IMR-90 (cell line): Measurements from ENCODE around the gene PSEN2. TPM values are rescaled to one million over a fixed set of nuclear protein-coding genes. Genes with fewer than 3 reads are reported as not detected.

Experiments used
- ATAC-seq: fragments of 200-7000 bp; cut with Tn5 transposase; 2 replicates; pipeline ENCODE4 v1.9.1; 2020; ENCODE audit warnings: low read depth, mild to moderate bottlenecking, moderate library complexity
- BruUV-seq: library from RNA; stranded (reverse); fragments of 400-500 nt; replicated peaks from 2 replicates; lab custom pipeline; 2021; lab: Mats Ljungman, UMichigan
- CTCF ChIA-PET: fragments of 300-600 bp; formaldehyde crosslinking; extraction: SDS; loops from one replicate; lab custom pipeline; 2021; ENCODE audit warnings: antibody characterized with exemption; lab: Yijun Ruan, JAX
- POLR2A ChIA-PET: fragments of 300-600 bp; sonication (Branson Sonifier 250); formaldehyde crosslinking; loops from one replicate; lab custom pipeline; 2022; ENCODE audit warnings: antibody characterized with exemption; ENCODE audit not compliant: unreplicated experiment; lab: Charles Lee
- DNase-seq: peaks from one replicate; pipeline ENCODE4 v3.0.0; 2013
- H2AFZ ChIP-seq: replicated peaks from 2 replicates; pipeline ENCODE3; 2013; ENCODE audit warnings: low read length, mild to moderate bottlenecking; ENCODE audit not compliant: poor library complexity
- H2AK5ac ChIP-seq: 2 replicates; pipeline ENCODE4 v1.6.1; 2013; ENCODE audit warnings: low read depth, low read length, inconsistent platforms
- H2AK9ac ChIP-seq: replicated peaks from 2 replicates; pipeline ENCODE3; 2013; ENCODE audit warnings: mild to moderate bottlenecking, low read depth, low read length, moderate library complexity; ENCODE audit not compliant: poor library complexity
- H2BK120ac ChIP-seq: 2 replicates; pipeline ENCODE4 v1.6.1; 2013; ENCODE audit warnings: low read depth, low read length, inconsistent platforms
- H2BK15ac ChIP-seq: 3 replicates; pipeline ENCODE4 v1.6.1; 2013; ENCODE audit warnings: low read depth, low read length, inconsistent platforms
- H2BK20ac ChIP-seq: 2 replicates; pipeline ENCODE4 v1.6.1; 2013; ENCODE audit warnings: low read depth, mild to moderate bottlenecking, inconsistent platforms, low read length, moderate library complexity
- H2BK5ac ChIP-seq: 2 replicates; pipeline ENCODE4 v1.6.1; 2013; ENCODE audit warnings: mild to moderate bottlenecking, low read depth, low read length, inconsistent platforms; ENCODE audit not compliant: poor library complexity, severe bottlenecking
- H3K14ac ChIP-seq: replicated peaks from 2 replicates; pipeline ENCODE4 v1.6.1; 2013; ENCODE audit warnings: low read depth, low read length, inconsistent platforms
- H3K18ac ChIP-seq: 2 replicates; pipeline ENCODE4 v1.6.1; 2013; ENCODE audit warnings: low read depth, low read length, control low read depth
- H3K23ac ChIP-seq: 2 replicates; pipeline ENCODE4 v1.6.1; 2013; ENCODE audit warnings: low read depth, low read length, inconsistent platforms
- H3K27ac ChIP-seq: 2 replicates; pipeline ENCODE4 v1.5.1; 2013; ENCODE audit warnings: mild to moderate bottlenecking, control low read depth, low read length; ENCODE audit not compliant: insufficient read depth
- H3K27me3 ChIP-seq: 2 replicates; pipeline ENCODE4 v1.6.1; 2013; ENCODE audit warnings: low read length; ENCODE audit not compliant: control insufficient read depth, insufficient read depth
- H3K36me3 ChIP-seq: 2 replicates; pipeline ENCODE4 v1.6.1; 2013; ENCODE audit warnings: low read length, mixed read lengths; ENCODE audit not compliant: control insufficient read depth, insufficient read depth
- H3K4ac ChIP-seq: 2 replicates; pipeline ENCODE4 v1.6.1; 2013; ENCODE audit warnings: low read depth, low read length, inconsistent platforms
- H3K4me1 ChIP-seq: 2 replicates; pipeline ENCODE4 v1.6.1; 2013; ENCODE audit warnings: low read length, mixed read lengths; ENCODE audit not compliant: control insufficient read depth, insufficient read depth
- H3K4me2 ChIP-seq: 2 replicates; pipeline ENCODE4 v1.6.1; 2013; ENCODE audit warnings: low read depth, mild to moderate bottlenecking, control low read depth, low read length, moderate library complexity
- H3K4me3 ChIP-seq: 2 replicates; pipeline ENCODE4 v1.5.1; 2013; ENCODE audit warnings: low read depth, mild to moderate bottlenecking, control low read depth, low read length, moderate library complexity; ENCODE audit not compliant: insufficient read depth
- H3K56ac ChIP-seq: 2 replicates; pipeline ENCODE4 v1.6.1; 2013; ENCODE audit warnings: low read length, inconsistent platforms; ENCODE audit not compliant: insufficient read depth; ENCODE audit errors: extremely low read depth
- H3K79me1 ChIP-seq, 2 experiments: 2 replicates each; pipeline ENCODE4 v1.6.1; 2013; ENCODE audit warnings: low read length in 2 of 2, inconsistent platforms in 1 of 2, low read depth in 1 of 2
- H3K9ac ChIP-seq: 2 replicates; pipeline ENCODE4 v1.6.1; 2013; ENCODE audit warnings: low read depth, low read length, control low read depth
- H3K9me1 ChIP-seq: 2 replicates; pipeline ENCODE4 v1.6.1; 2013; ENCODE audit warnings: low read length, inconsistent platforms; ENCODE audit not compliant: insufficient read depth
- H3K9me3 ChIP-seq: 2 replicates; pipeline ENCODE4 v1.6.1; 2013; ENCODE audit warnings: low read length; ENCODE audit not compliant: control insufficient read depth, insufficient read depth
- H4K20me1 ChIP-seq: 2 replicates; pipeline ENCODE4 v1.6.1; 2013; ENCODE audit warnings: low read length, inconsistent platforms; ENCODE audit not compliant: insufficient read depth
- H4K5ac ChIP-seq: 2 replicates; pipeline ENCODE4 v1.6.1; 2013; ENCODE audit warnings: mild to moderate bottlenecking, low read depth, low read length, control low read depth
- H4K8ac ChIP-seq, 2 experiments: 2 replicates each; pipeline ENCODE4 v1.6.1; 2013; ENCODE audit warnings: low read depth in 2 of 2, low read length in 2 of 2, control low read depth in 1 of 2, inconsistent platforms in 1 of 2
- H4K91ac ChIP-seq: 2 replicates; pipeline ENCODE4 v1.6.1; 2013; ENCODE audit warnings: low read depth, low read length, inconsistent platforms; ENCODE audit not compliant: insufficient read depth
- BHLHE40 ChIP-seq: fragments of 150-350 bp; IDR thresholded peaks from 2 replicates; pipeline ENCODE4 v1.6.1; 2016; ENCODE audit warnings: mild to moderate bottlenecking, low read depth, low read length
- FOS ChIP-seq: fragments of 150-350 bp; IDR thresholded peaks from 2 replicates; pipeline ENCODE4 v1.6.1; 2016; ENCODE audit warnings: low read depth, low read length
- MAFK ChIP-seq: IDR thresholded peaks from 2 replicates; pipeline ENCODE4 v1.6.1; 2012; ENCODE audit warnings: low read depth, low read length, improper control_type of control experiment
- MXI1 ChIP-seq: IDR thresholded peaks from 2 replicates; pipeline ENCODE4 v1.6.1; 2012; ENCODE audit warnings: low read depth, mild to moderate bottlenecking, low read length, moderate library complexity, borderline replicate concordance
- NFE2L2 ChIP-seq: fragments of 150-350 bp; IDR thresholded peaks from 2 replicates; pipeline ENCODE4 v1.6.1; 2016; ENCODE audit warnings: low read depth, mild to moderate bottlenecking, low read length
- POLR2A ChIP-seq: IDR thresholded peaks from 2 replicates; pipeline ENCODE4 v1.6.1; 2012; ENCODE audit warnings: mild to moderate bottlenecking, low read depth, low read length
- RFX5 ChIP-seq: IDR thresholded peaks from 2 replicates; pipeline ENCODE4 v1.8.0; 2012; ENCODE audit warnings: low read depth, mild to moderate bottlenecking, low read length, moderate library complexity
- SMC3 ChIP-seq: fragments of 150-350 bp; IDR thresholded peaks from 2 replicates; pipeline ENCODE4 v1.6.1; 2016; ENCODE audit warnings: low read depth, mild to moderate bottlenecking, antibody characterized with exemption, low read length, moderate library complexity
- dilution Hi-C: fragments of 300-500 bp; cut with HindIII; formaldehyde crosslinking; loops from one replicate; pipeline ENCODE4 v1.14.3; 2018; ENCODE audit warnings: low sequenced_read_pairs; ENCODE audit not compliant: unreplicated experiment
- in situ Hi-C: fragments of 300-500 bp; cut with MboI; formaldehyde crosslinking; loops from 3 replicates; pipeline ENCODE4 v1.14.3; 2019; ENCODE audit warnings: low sequenced_read_pairs, inconsistent platforms, mixed read lengths
- intact Hi-C: fragments of 100-400 bp; cut with micrococcal nuclease; formaldehyde crosslinking; loops from 2 replicates; pipeline ENCODE4 v1.10.0; 2022
- polyA plus RNA-seq, 3 experiments: library from polyadenylated mRNA; depleted of rRNA; stranded (reverse); fragments of >200 nt; gene quantifications; 2 replicates each; pipeline ENCODE4 v1.2.3, GENCODE V29; 2012; ENCODE audit warnings: low replicate concordance in 1 of 3
- total RNA-seq: library from RNA; depleted of rRNA; stranded (reverse); fragments of >200 nt; gene quantifications from 2 replicates; pipeline ENCODE4 v1.2.3, GENCODE V29; 2012
- TF ChIP-seq, protein P1 (sequence below): conservative IDR thresholded peaks from 2 replicates; pipeline ENCODE4 v1.5.1; 2012; ENCODE audit warnings: mild to moderate bottlenecking, low read depth, low read length, improper control_type of control experiment

Gene PSEN2
- total and polyA plus RNA-seq, 2 of the 4 experiments (the other 2 are of a cell fraction), result 15.0 to 24.4 TPM

DNA sequence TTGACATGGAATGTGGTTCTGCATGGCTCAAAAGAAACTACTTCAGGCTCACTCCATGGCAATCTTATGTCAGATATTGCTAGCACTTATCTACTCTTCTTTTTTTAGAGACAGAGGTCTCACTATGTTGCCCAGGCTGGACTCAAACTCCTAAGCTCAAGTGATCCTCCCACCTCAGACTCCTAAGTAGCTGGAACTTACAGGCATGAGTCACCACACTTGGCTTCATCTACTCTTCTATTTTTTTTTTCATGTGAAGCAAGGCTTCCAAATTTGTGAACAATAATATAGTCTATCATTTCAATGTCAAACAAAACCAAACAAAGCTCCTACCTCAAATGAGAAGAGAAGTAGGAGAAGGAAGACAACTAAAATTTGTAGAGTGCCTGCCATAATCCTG is 7.5 kb upstream of the PSEN2 start:
- H3K27ac ChIP-seq, result no peak overlapping the region
- no peak overlapping the region for H2AK5ac ChIP-seq

More for the DNA sequence above, 7.5 kb upstream of the PSEN2 start:
- in situ Hi-C loops, result no loop called here
- H3K9ac ChIP-seq, result no peak overlapping the region
- H3K4me2 ChIP-seq, result no peak overlapping the region
- H3K56ac ChIP-seq, result no peak overlapping the region
- no peak overlapping the region for H2BK120ac ChIP-seq
- H4K8ac ChIP-seq, result no peak overlapping the region
- no peaks in the 10 kb centered on the region; the same call in 1 of the 2 replicates for H3K4me1 ChIP-seq
- H3K79me1 ChIP-seq, result no peaks in the 10 kb centered on the region
- no peak overlapping the region for H4K91ac ChIP-seq
- no TSS peak for BruUV-seq
- H3K36me3 ChIP-seq, result no peaks in the 10 kb centered on the region
- DNase-seq (peak; percentile 73), ATAC-seq (peak; percentile 42; the same call in 1 of the 2 replicates)
- no peak overlapping the region for H2AK9ac ChIP-seq
- H3K27me3 ChIP-seq, result no peaks in the 10 kb centered on the region
- ChIA-PET CTCF (no interaction called here), POLR2A (no interaction called here)
- H4K5ac ChIP-seq, result no peak overlapping the region
- TF ChIP-seq SMC3, result no peak
- TF ChIP-seq NFE2L2, result no peak
- TF ChIP-seq MXI1, result no peak
- TF ChIP-seq POLR2A, result no peak
- 0 out of 2 replicates have a peak, but pooled peaks have one; percentile 28 for TF ChIP-seq FOS
- no peak for TF ChIP-seq RFX5
- TF ChIP-seq, protein P1, sequence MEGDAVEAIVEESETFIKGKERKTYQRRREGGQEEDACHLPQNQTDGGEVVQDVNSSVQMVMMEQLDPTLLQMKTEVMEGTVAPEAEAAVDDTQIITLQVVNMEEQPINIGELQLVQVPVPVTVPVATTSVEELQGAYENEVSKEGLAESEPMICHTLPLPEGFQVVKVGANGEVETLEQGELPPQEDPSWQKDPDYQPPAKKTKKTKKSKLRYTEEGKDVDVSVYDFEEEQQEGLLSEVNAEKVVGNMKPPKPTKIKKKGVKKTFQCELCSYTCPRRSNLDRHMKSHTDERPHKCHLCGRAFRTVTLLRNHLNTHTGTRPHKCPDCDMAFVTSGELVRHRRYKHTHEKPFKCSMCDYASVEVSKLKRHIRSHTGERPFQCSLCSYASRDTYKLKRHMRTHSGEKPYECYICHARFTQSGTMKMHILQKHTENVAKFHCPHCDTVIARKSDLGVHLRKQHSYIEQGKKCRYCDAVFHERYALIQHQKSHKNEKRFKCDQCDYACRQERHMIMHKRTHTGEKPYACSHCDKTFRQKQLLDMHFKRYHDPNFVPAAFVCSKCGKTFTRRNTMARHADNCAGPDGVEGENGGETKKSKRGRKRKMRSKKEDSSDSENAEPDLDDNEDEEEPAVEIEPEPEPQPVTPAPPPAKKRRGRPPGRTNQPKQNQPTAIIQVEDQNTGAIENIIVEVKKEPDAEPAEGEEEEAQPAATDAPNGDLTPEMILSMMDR, result no peak
- no peak for TF ChIP-seq BHLHE40
- no peak for TF ChIP-seq MAFK
- H3K4me3 ChIP-seq, result no peak overlapping the region
- no peaks in the 10 kb centered on the region for H4K20me1 ChIP-seq
- H3K18ac ChIP-seq, result no peak overlapping the region
- no peak overlapping the region for H3K4ac ChIP-seq
- no peak overlapping the region for H2BK15ac ChIP-seq
- no peak overlapping the region for H2BK5ac ChIP-seq
- H3K14ac ChIP-seq, result no peak overlapping the region; the same call in 1 of the 2 replicates
- H3K23ac ChIP-seq, result no peak overlapping the region
- intact Hi-C loops, result no loop called here
- no peaks in the 10 kb centered on the region for H3K9me1 ChIP-seq
- dilution Hi-C loops, result no loop called here
- no peak overlapping the region for H2AFZ ChIP-seq
- no peaks in the 10 kb centered on the region for H3K9me3 ChIP-seq
- no peak overlapping the region for H2BK20ac ChIP-seq
